Measurements from ENCODE around the gene BBS12.

GRCh38 chr4:122712782-122713181 is 19.7 kb upstream of the BBS12 start:
- TF ChIP-seq CTCF (IDR thresholded peaks at IDR 0.05): no peak
- no peak for TF ChIP-seq POLR2A (IDR thresholded peaks at IDR 0.05)
